CD4-positive, alpha-beta memory T cell (primary cell): ENCODE measurements around the gene FAM186B. TPM values are rescaled to one million over a fixed set of nuclear protein-coding genes. Genes with fewer than 3 reads are reported as not detected.

Source experiments
- CTCF ChIA-PET: fragments of 350-600 bp; sonication (Branson Sonifier 250); formaldehyde crosslinking; loops from one replicate; lab custom pipeline; 2021; ENCODE audit warnings: inconsistent platforms; ENCODE audit not compliant: partially characterized antibody; lab: Charles Lee
- POLR2A ChIA-PET: fragments of 350-600 bp; sonication (Branson Sonifier 250); formaldehyde crosslinking; loops from one replicate; lab custom pipeline; 2021; ENCODE audit not compliant: partially characterized antibody; lab: Charles Lee
- DNase-seq, 5 donors: peaks; one replicate each; pipeline versions ENCODE4 v3.0.0 to v3.0.0-alpha.2; 2020 to 2022; ENCODE audit warnings: mixed read lengths in 1 of 5
- H3K27ac ChIP-seq: one replicate; pipeline ENCODE4 v1.7.0; 2013; ENCODE audit warnings: low read depth, low read length
- H3K27me3 ChIP-seq: 2 replicates; pipeline ENCODE4 v1.7.0; 2013; ENCODE audit warnings: mild to moderate bottlenecking, low read length, moderate library complexity; ENCODE audit not compliant: insufficient read depth
- H3K36me3 ChIP-seq: 2 replicates; pipeline ENCODE4 v1.7.0; 2013; ENCODE audit warnings: mild to moderate bottlenecking, low read length, moderate library complexity; ENCODE audit not compliant: insufficient read depth
- H3K4me1 ChIP-seq: 2 replicates; pipeline ENCODE4 v1.7.0; 2013; ENCODE audit warnings: mild to moderate bottlenecking, low read length, moderate library complexity; ENCODE audit not compliant: insufficient read depth
- H3K4me3 ChIP-seq, 2 donors: one replicate each; pipeline ENCODE4 v1.7.0; 2013; ENCODE audit warnings: low read length in 2 of 2, mild to moderate bottlenecking in 1 of 2
- H3K9me3 ChIP-seq, 2 donors: one replicate each; pipeline ENCODE4 v1.7.0; 2013; ENCODE audit warnings: low read length in 2 of 2, control low read depth in 1 of 2; ENCODE audit not compliant: control insufficient read depth in 1 of 2
- H3K27ac Mint-ChIP-seq, 7 donors: one replicate each; pipeline ENCODE4 v1.8.0; 2020 to 2021; ENCODE audit warnings: mixed read lengths in 7 of 7, mild to moderate bottlenecking in 6 of 7, inconsistent platforms in 3 of 7, moderate library complexity in 3 of 7
- H3K27me3 Mint-ChIP-seq, 2 donors: one replicate each; pipeline ENCODE4 v1.8.0; 2020 to 2021; ENCODE audit warnings: mixed read lengths in 2 of 2
- H3K36me3 Mint-ChIP-seq, 2 donors: one replicate each; pipeline ENCODE4 v1.8.0; 2020 to 2021; ENCODE audit warnings: mixed read lengths in 2 of 2, inconsistent platforms in 1 of 2, mild to moderate bottlenecking in 1 of 2
- H3K4me1 Mint-ChIP-seq, 4 donors: one replicate each; pipeline ENCODE4 v1.8.0; 2020 to 2021; ENCODE audit warnings: mixed read lengths in 4 of 4, mild to moderate bottlenecking in 1 of 4
- H3K4me3 Mint-ChIP-seq, 8 donors: one replicate each; pipeline ENCODE4 v1.8.0; 2020 to 2021; ENCODE audit warnings: mixed read lengths in 8 of 8, mild to moderate bottlenecking in 7 of 8, moderate library complexity in 6 of 8, inconsistent platforms in 3 of 8
- H3K9me3 Mint-ChIP-seq, 8 donors: one replicate each; pipeline ENCODE4 v1.8.0; 2020 to 2021; ENCODE audit warnings: mixed read lengths in 8 of 8, mild to moderate bottlenecking in 5 of 8, inconsistent platforms in 3 of 8, moderate library complexity in 1 of 8
- intact Hi-C: fragments of 100-400 bp; cut with micrococcal nuclease; formaldehyde crosslinking; loops from one replicate; pipeline ENCODE4 v1.15.1; 2023
- polyA plus RNA-seq, 2 donors: library from polyadenylated mRNA; unstranded; fragments of 300-500 nt; fragmentation: Illumina TruSeq; gene quantifications; one replicate each; pipeline ENCODE4 v1.2.3, GENCODE V29; 2021
- total RNA-seq, 2 experiments: library from RNA; stranded (reverse); gene quantifications; one replicate each; pipeline ENCODE4 v1.2.3, GENCODE V29; 2021

The FAM186B gene
- total and polyA plus RNA-seq, 4 experiments from 2014 or later = 0.12 to 0.22 (median 0.15) TPM; not detected in 1

DNA sequence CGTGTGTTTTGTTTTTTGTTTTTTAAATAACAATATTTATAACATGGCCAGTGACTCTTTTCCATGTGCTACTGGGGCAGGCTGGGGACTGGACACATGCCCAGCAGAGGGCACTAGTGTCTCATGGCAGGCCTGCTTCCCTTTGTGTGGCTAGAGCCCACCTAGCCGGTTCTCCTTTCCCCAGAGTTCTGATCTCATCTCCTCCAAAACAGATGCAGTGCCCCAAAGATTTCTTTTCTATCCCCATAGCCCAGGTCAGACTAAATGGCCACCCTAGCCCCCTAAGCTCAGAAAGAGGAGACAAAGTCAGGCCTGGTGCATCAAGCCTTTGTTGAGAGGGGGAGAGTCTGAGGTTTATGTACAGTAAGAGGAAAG is 39.2 kb upstream of the FAM186B start:
- CTCF ChIA-PET = interaction anchor here (0.6 to 20.0 kb wide), 21 partner anchors 8 to 535 kb away, joined by 3 to 543 read pairs (median 5); partner anchors contain the start of genes BCDIN3D, FMNL3, PRPF40B and TMBIM6
- Mint-ChIP-seq H3K27ac (peak overlapping the region; percentile 76 to 96 (median 93)), H3K9me3 (no peaks in the 10 kb centered on the region), H3K4me1 (peaks cover 13 to 35% (median 22%) of the 10 kb centered on the region in 4 donors), H3K4me3 (peak overlapping the region in 3 of 8 donors; percentile 36 to 43 (median 37)), H3K36me3 (peaks cover 15 to 51% of the 10 kb centered on the region in 2 donors), H3K27me3 (no peaks in the 10 kb centered on the region)
- H3K36me3 ChIP-seq = peaks cover 32% of the 10 kb centered on the region
- peak; percentile 79 to 85 (median 80) for DNase-seq
- peak overlapping the region; percentile 42 for H3K27ac ChIP-seq
- POLR2A ChIA-PET = interaction anchor here (0.6 to 7.8 kb wide), 8 partner anchors 9 to 492 kb away, joined by 3 to 98 read pairs (median 8); partner anchors contain the start of genes FMNL3, PRPF40B and TMBIM6
- intact Hi-C loops = loop anchor here (1.0 to 2.0 kb wide), 5 partner anchors 18 to 194 kb away; partner anchors contain the start of genes FMNL3 and TMBIM6
- no peaks in the 10 kb centered on the region for H3K27me3 ChIP-seq
- peaks cover 18% of the 10 kb centered on the region for H3K4me1 ChIP-seq
- H3K4me3 ChIP-seq = no peak overlapping the region
- H3K9me3 ChIP-seq = no peaks in the 10 kb centered on the region

DNA sequence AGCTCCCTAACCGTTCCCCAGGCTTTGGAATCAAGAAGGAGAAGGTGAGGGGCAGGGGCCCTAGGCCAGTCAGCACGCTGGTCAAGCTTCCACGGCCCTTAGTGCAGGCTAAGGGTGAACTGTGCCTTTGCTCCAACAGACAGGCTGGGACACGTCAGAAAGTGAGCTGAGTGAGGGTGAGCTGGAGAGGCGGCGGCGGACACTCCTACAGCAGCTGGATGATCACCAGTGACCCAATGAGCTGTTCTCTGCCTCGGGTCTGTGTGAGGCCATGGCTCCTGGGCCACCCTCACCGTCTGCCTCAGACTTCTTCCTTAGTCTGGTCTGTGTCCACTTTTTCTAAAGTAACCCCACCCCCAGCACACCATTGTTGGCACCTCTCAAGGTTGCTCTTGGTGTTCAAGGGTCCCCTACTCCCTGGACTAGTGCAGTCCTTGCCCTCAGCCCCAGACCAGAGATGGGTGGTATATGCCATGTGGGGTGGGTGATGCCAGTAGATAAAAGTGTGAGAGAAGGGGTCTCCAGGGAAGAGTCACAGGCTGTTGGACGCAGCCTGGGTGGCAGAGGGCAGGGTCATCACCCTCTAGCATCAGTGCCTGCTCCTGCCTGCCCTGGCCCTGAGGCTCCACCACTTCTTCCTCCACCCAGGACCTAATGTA is 38.7 kb upstream of the FAM186B start:
- Histone ChIP-seq H3K36me3 (peaks cover 27% of the 10 kb centered on the region), H3K27me3 (no peaks in the 10 kb centered on the region), H3K9me3 (no peaks in the 10 kb centered on the region), H3K27ac (no peak overlapping the region), H3K4me3 (no peak overlapping the region), H3K4me1 (peaks cover 18% of the 10 kb centered on the region)
- Mint-ChIP-seq H3K4me3 (no peak overlapping the region), H3K36me3 (peaks cover 15 to 49% of the 10 kb centered on the region in 2 donors), H3K4me1 (peaks cover 13 to 35% (median 21%) of the 10 kb centered on the region in 4 donors), H3K27ac (peak overlapping the region; percentile 76 to 96 (median 93)), H3K9me3 (no peaks in the 10 kb centered on the region), H3K27me3 (no peaks in the 10 kb centered on the region)
- CTCF ChIA-PET = interaction anchor here (0.7 to 20.0 kb wide), 15 partner anchors 8 to 199 kb away, joined by 3 to 543 read pairs (median 5); partner anchors contain the start of genes BCDIN3D, FMNL3 and TMBIM6
- no peak for DNase-seq
- POLR2A ChIA-PET = interaction anchor here (1.7 to 7.8 kb wide), 5 partner anchors 18 to 97 kb away, joined by 7 to 98 read pairs (median 9); partner anchors contain the start of genes FMNL3, PRPF40B and TMBIM6
- intact Hi-C loops = loop anchor here (1.0 to 2.0 kb wide), 5 partner anchors 19 to 195 kb away; partner anchors contain the start of genes FMNL3 and TMBIM6

DNA sequence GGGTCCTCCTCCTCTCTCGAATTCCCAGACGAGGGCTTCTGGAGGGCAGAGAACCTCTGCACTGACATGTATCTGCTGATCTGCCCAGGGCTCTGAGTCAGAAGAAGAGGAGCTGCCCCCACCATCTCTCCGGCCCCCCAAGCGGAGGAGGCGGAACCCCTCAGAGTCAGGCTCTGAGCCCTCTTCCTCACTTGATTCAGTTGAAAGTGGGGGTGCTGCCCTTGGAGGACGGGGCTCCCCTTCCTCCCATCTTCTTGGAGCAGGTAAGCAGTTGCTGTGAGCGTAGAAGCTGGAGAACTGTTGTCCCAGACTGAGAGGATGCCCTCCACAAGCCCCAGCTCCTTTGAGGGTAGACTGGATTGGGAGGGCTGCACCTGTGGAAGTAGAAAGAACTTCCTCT is 37.7 kb upstream of the FAM186B start:
- Mint-ChIP-seq H3K27ac (peak overlapping the region in 2 of 7 donors; percentile 42 to 80), H3K27me3 (no peaks in the 10 kb centered on the region), H3K9me3 (no peaks in the 10 kb centered on the region), H3K4me1 (peaks cover 9 to 28% (median 16%) of the 10 kb centered on the region in 4 donors), H3K36me3 (peaks cover 9 to 41% of the 10 kb centered on the region in 2 donors), H3K4me3 (no peak overlapping the region)
- peaks cover 19% of the 10 kb centered on the region for H3K36me3 ChIP-seq
- H3K9me3 ChIP-seq = no peaks in the 10 kb centered on the region
- CTCF ChIA-PET = interaction anchor here (0.8 to 20.0 kb wide), 9 partner anchors 9 to 196 kb away, joined by 3 to 543 read pairs (median 16); partner anchors contain the start of gene FMNL3
- intact Hi-C loops = no loop called here
- DNase-seq = no peak
- no peak overlapping the region for H3K4me3 ChIP-seq
- POLR2A ChIA-PET = interaction anchor here (3.0 to 7.8 kb wide), 3 partner anchors 19 to 98 kb away, joined by 9 to 98 read pairs (median 32); partner anchors contain the start of genes FMNL3 and TMBIM6
- H3K4me1 ChIP-seq = peaks cover 12% of the 10 kb centered on the region
- H3K27me3 ChIP-seq = no peaks in the 10 kb centered on the region
- H3K27ac ChIP-seq = no peak overlapping the region

DNA sequence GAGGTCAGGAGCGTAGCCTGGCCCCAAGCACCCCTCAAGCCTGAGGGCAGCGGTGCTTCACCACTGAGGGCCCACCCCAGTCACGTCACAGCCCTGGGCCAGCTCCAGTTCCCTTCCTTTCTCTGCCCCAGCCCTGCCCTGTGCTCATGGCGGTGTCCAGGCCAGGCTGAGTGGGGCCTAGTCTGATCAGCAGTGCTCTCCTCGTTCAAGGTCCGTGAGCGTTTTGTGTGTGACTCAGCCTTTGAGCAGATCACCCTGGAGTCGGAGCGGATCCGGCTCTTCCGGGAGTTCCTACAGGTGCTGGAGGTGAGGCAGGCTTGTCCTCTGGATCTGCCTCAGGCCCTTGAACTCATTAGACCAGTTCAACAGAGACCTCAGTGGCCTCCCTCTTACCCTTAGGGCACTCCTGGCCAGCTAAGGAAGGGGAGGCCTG is 36.9 kb upstream of the FAM186B start:
- Histone ChIP-seq H3K27me3 (no peaks in the 10 kb centered on the region), H3K4me3 (no peak overlapping the region), H3K27ac (no peak overlapping the region), H3K4me1 (peaks cover 11% of the 10 kb centered on the region), H3K36me3 (peaks cover 17% of the 10 kb centered on the region), H3K9me3 (no peaks in the 10 kb centered on the region)
- H3K36me3 Mint-ChIP-seq = peaks cover 8 to 38% of the 10 kb centered on the region in 2 donors
- peaks cover 10 to 20% (median 16%) of the 10 kb centered on the region in 4 donors for H3K4me1 Mint-ChIP-seq
- H3K4me3 Mint-ChIP-seq = no peak overlapping the region
- intact Hi-C loops = no loop called here
- POLR2A ChIA-PET = interaction anchor here (1.2 to 7.8 kb wide), 3 partner anchors 61 to 99 kb away, joined by 3 to 98 read pairs (median 9); partner anchors contain the start of genes FMNL3 and TMBIM6
- peak overlapping the region in 1 of 7 donors; percentile 62 for H3K27ac Mint-ChIP-seq
- H3K9me3 Mint-ChIP-seq = no peaks in the 10 kb centered on the region
- DNase-seq = no peak
- H3K27me3 Mint-ChIP-seq = no peaks in the 10 kb centered on the region
- CTCF ChIA-PET = interaction anchor here (1.0 to 20.0 kb wide), 6 partner anchors 8 to 197 kb away, joined by 3 to 543 read pairs (median 4); partner anchors contain the start of gene FMNL3

GRCh38 chr12:49641748-49642369 is 36.4 kb upstream of the FAM186B start:
- Mint-ChIP-seq H3K36me3 (peaks cover 8 to 34% of the 10 kb centered on the region in 2 donors), H3K4me3 (no peak overlapping the region), H3K9me3 (no peaks in the 10 kb centered on the region), H3K27ac (no peak overlapping the region), H3K4me1 (peaks cover 15 to 26% (median 20%) of the 10 kb centered on the region in 4 donors), H3K27me3 (no peaks in the 10 kb centered on the region)
- no peak for DNase-seq
- Histone ChIP-seq H3K27ac (no peak overlapping the region), H3K36me3 (peaks cover 12% of the 10 kb centered on the region), H3K27me3 (no peaks in the 10 kb centered on the region), H3K4me3 (no peak overlapping the region), H3K4me1 (peaks cover 13% of the 10 kb centered on the region), H3K9me3 (no peaks in the 10 kb centered on the region)
- ChIA-PET POLR2A (interaction anchor here (0.7 to 1.2 kb wide), 3 partner anchors 34 to 65 kb away, joined by 3 read pairs; partner anchors contain the start of gene FMNL3), CTCF (interaction anchor here (1.0 to 20.0 kb wide), 6 partner anchors 8 to 135 kb away, joined by 3 to 543 read pairs (median 5); partner anchors contain the start of genes FMNL3 and TMBIM6)
- intact Hi-C loops = no loop called here

- H3K4me3 ChIP-seq = no peak overlapping the region
- CTCF ChIA-PET = interaction anchor here (0.6 to 20.0 kb wide), 26 partner anchors 8 to 209 kb away, joined by 3 to 543 read pairs (median 6); partner anchors contain the start of genes BCDIN3D, FMNL3, PRPF40B and TMBIM6
- H3K4me1 ChIP-seq = peaks cover 8% of the 10 kb centered on the region
- no peak overlapping the region for H3K4me3 Mint-ChIP-seq
- no peaks in the 10 kb centered on the region for H3K27me3 ChIP-seq
- no peak overlapping the region for H3K27ac ChIP-seq
- peak overlapping the region in 5 of 7 donors; percentile 2 to 81 (median 30) for H3K27ac Mint-ChIP-seq
- peaks cover 9 to 13% (median 11%) of the 10 kb centered on the region in 4 donors for H3K4me1 Mint-ChIP-seq
- H3K9me3 Mint-ChIP-seq = peaks cover 0 to 2% (median 0%) of the 10 kb centered on the region in 8 donors
- peak; percentile 53 to 71 (median 59) for DNase-seq
- no peaks in the 10 kb centered on the region for H3K36me3 ChIP-seq
- intact Hi-C loops = loop anchor here (2.0 kb wide), 1 partner anchor 70 kb away; the partner anchor contains the start of gene FMNL3
- no peaks in the 10 kb centered on the region for H3K9me3 ChIP-seq
- POLR2A ChIA-PET = interaction anchor here (1.0 to 4.9 kb wide), 5 partner anchors 14 to 104 kb away, joined by 3 to 34 read pairs (median 6); partner anchors contain the start of genes FMNL3, PRPF40B and TMBIM6
- H3K27me3 Mint-ChIP-seq = no peaks in the 10 kb centered on the region
- H3K36me3 Mint-ChIP-seq = peaks cover 0 to 12% of the 10 kb centered on the region in 2 donors
Observed at GRCh38 chr12:49636979-49637755, 31.7 kb upstream of the FAM186B start.
